H1 (cell line): ENCODE results near the gene PDE4B. TPM values are rescaled to one million over a fixed set of nuclear protein-coding genes. Genes with fewer than 3 reads are reported as not detected.

Experiments
- CTCF ChIA-PET: fragments of 300-600 bp; sonication (Branson Sonifier 250); formaldehyde crosslinking; loops from one replicate; lab custom pipeline; 2021; ENCODE audit not compliant: partially characterized antibody; lab: Charles Lee
- POLR2A ChIA-PET: fragments of 300-600 bp; sonication (Branson Sonifier 250); formaldehyde crosslinking; loops from one replicate; lab custom pipeline; 2021; ENCODE audit warnings: inconsistent platforms; ENCODE audit not compliant: partially characterized antibody; lab: Charles Lee
- DNase-seq, 2 experiments: peaks; one replicate each; pipeline versions ENCODE4 v3.0.0 to v3.0.0-alpha.2; 2010 to 2022; ENCODE audit warnings: low spot score in 2 of 2, low read depth in 1 of 2, mixed read lengths in 1 of 2
- FAIRE-seq: peaks from 2 replicates; lab custom pipeline; 2011; peaks lifted over from hg19 to GRCh38; lab: Jason Lieb, UNC
- H2AFZ ChIP-seq: 2 replicates; pipeline ENCODE4 v1.8.1; 2012; ENCODE audit warnings: low read length, inconsistent platforms
- H2AK5ac ChIP-seq: 2 replicates; pipeline ENCODE4 v1.6.1; 2013; ENCODE audit warnings: low read depth, low read length
- H2BK120ac ChIP-seq: replicated peaks from 2 replicates; pipeline ENCODE3; 2013; ENCODE audit warnings: low read depth, low read length, inconsistent platforms
- H2BK12ac ChIP-seq: 2 replicates; pipeline ENCODE4 v1.6.1; 2013; ENCODE audit warnings: low read depth, low read length
- H2BK15ac ChIP-seq: 2 replicates; pipeline ENCODE4 v1.6.1; 2013; ENCODE audit warnings: low read length
- H2BK20ac ChIP-seq: 2 replicates; pipeline ENCODE4 v1.6.1; 2013; ENCODE audit warnings: low read length
- H2BK5ac ChIP-seq: 2 replicates; pipeline ENCODE4 v1.6.1; 2013; ENCODE audit warnings: low read depth, low read length
- H3K14ac ChIP-seq: 2 replicates; pipeline ENCODE4 v1.6.1; 2013; ENCODE audit warnings: inconsistent platforms; ENCODE audit not compliant: insufficient read length
- H3K18ac ChIP-seq: 2 replicates; pipeline ENCODE4 v1.6.1; 2013; ENCODE audit warnings: low read length; ENCODE audit errors: extremely low read depth
- H3K23ac ChIP-seq: 2 replicates; pipeline ENCODE4 v1.6.1; 2013; ENCODE audit warnings: inconsistent platforms; ENCODE audit not compliant: insufficient read length
- H3K23me2 ChIP-seq: 2 replicates; pipeline ENCODE4 v1.6.1; 2013; ENCODE audit warnings: low read depth, low read length
- H3K27ac ChIP-seq: 2 replicates; pipeline ENCODE4 v1.6.1; 2011; ENCODE audit warnings: low read depth, low read length, inconsistent platforms
- H3K27me3 ChIP-seq, 4 experiments: replicated peaks in 1 of 4; 1 replicate in 1 of 4; 2 replicates in 3 of 4; pipeline versions ENCODE4 v1.6.1 to v1.8.1; 2011 to 2013; ENCODE audit warnings: low read length in 3 of 4, mild to moderate bottlenecking in 3 of 4, inconsistent platforms in 2 of 4, mixed read lengths in 2 of 4, moderate library complexity in 1 of 4; ENCODE audit not compliant: control insufficient read depth in 3 of 4, insufficient read depth in 3 of 4; ENCODE audit errors: extremely low read depth in 1 of 4
- H3K36me3 ChIP-seq, 4 experiments: 2 replicates each; pipeline versions ENCODE4 v1.6.1 to v1.8.1; 2011 to 2013; ENCODE audit warnings: mild to moderate bottlenecking in 4 of 4, low read length in 3 of 4, moderate library complexity in 2 of 4, control low read depth in 1 of 4, inconsistent platforms in 1 of 4; ENCODE audit not compliant: insufficient read depth in 4 of 4, control insufficient read depth in 2 of 4
- H3K4ac ChIP-seq: replicated peaks from 2 replicates; pipeline ENCODE3; 2013; ENCODE audit warnings: low read length, low read depth, mixed read lengths, inconsistent platforms; ENCODE audit not compliant: insufficient read length
- H3K4me1 ChIP-seq, 4 experiments: replicated peaks in 1 of 4; 1 replicate in 1 of 4; 2 replicates in 3 of 4; pipeline versions ENCODE4 v1.6.1 to v1.8.1; 2011 to 2013; ENCODE audit warnings: low read length in 3 of 4, inconsistent platforms in 2 of 4, mixed read lengths in 1 of 4; ENCODE audit not compliant: insufficient read depth in 4 of 4, control insufficient read depth in 3 of 4
- H3K4me2 ChIP-seq, 2 experiments: 2 replicates each; pipeline versions ENCODE4 v1.6.1 to v1.8.1; 2011 to 2013; ENCODE audit warnings: low read depth in 2 of 2, low read length in 2 of 2, control low read depth in 1 of 2, inconsistent platforms in 1 of 2, mild to moderate bottlenecking in 1 of 2; ENCODE audit not compliant: insufficient read depth in 1 of 2
- H3K4me3 ChIP-seq, 4 experiments: fragments of 200-600, 300-600 bp in 1 of 4; sonication (generic), shearing (Covaris generic), sonication (Bioruptor Twin) in 1 of 4; 2 replicates each; pipeline versions ENCODE4 v1.5.1 to v1.8.1; 2011 to 2016; ENCODE audit warnings: low read length in 4 of 4, low read depth in 3 of 4, control low read depth in 2 of 4, inconsistent platforms in 2 of 4, mild to moderate bottlenecking in 2 of 4, mixed read lengths in 1 of 4, moderate library complexity in 1 of 4; ENCODE audit not compliant: insufficient read depth in 2 of 4; ENCODE audit errors: extremely low read depth in 1 of 4
- H3K56ac ChIP-seq: replicated peaks from 2 replicates; pipeline ENCODE3; 2013; ENCODE audit warnings: low read depth, mild to moderate bottlenecking, mixed read lengths, low read length, inconsistent platforms; ENCODE audit not compliant: insufficient read length
- H3K79me1 ChIP-seq: 2 replicates; pipeline ENCODE4 v1.6.1; 2013; ENCODE audit warnings: low read depth, low read length, control low read depth
- H3K79me2 ChIP-seq, 2 experiments: 2 replicates each; pipeline versions ENCODE4 v1.6.1 to v1.8.1; 2012 to 2013; ENCODE audit warnings: low read length in 2 of 2, mild to moderate bottlenecking in 2 of 2, inconsistent platforms in 1 of 2; ENCODE audit not compliant: insufficient read depth in 2 of 2, control insufficient read depth in 1 of 2
- H3K9ac ChIP-seq, 4 experiments: replicated peaks in 1 of 4; 1 replicate in 1 of 4; 2 replicates in 3 of 4; pipeline versions ENCODE4 v1.6.1 to v1.8.1; 2011 to 2013; ENCODE audit warnings: low read depth in 3 of 4, low read length in 3 of 4, control low read depth in 2 of 4, mild to moderate bottlenecking in 2 of 4, moderate library complexity in 2 of 4, inconsistent platforms in 1 of 4; ENCODE audit errors: extremely low read depth in 1 of 4
- H3K9me3 ChIP-seq, 2 experiments: 2 replicates each; pipeline versions ENCODE4 v1.6.1 to v1.8.1; 2012 to 2013; ENCODE audit warnings: mild to moderate bottlenecking in 2 of 2, moderate library complexity in 2 of 2, control low read depth in 1 of 2, inconsistent platforms in 1 of 2, low read depth in 1 of 2, low read length in 1 of 2, mixed read lengths in 1 of 2; ENCODE audit not compliant: insufficient read depth in 2 of 2
- H4K20me1 ChIP-seq, 2 experiments: replicated peaks in 1 of 2; 2 replicates each; pipeline versions ENCODE3 to v1.8.1; 2011 to 2013; ENCODE audit warnings: inconsistent platforms in 2 of 2, low read length in 2 of 2, mild to moderate bottlenecking in 1 of 2; ENCODE audit not compliant: insufficient read depth in 2 of 2, control insufficient read depth in 1 of 2
- H4K5ac ChIP-seq: 2 replicates; pipeline ENCODE4 v1.6.1; 2013; ENCODE audit warnings: low read length, low read depth, mixed read lengths, inconsistent platforms; ENCODE audit not compliant: insufficient read length
- H4K8ac ChIP-seq: 2 replicates; pipeline ENCODE4 v1.8.0; 2013; ENCODE audit warnings: mild to moderate bottlenecking, moderate library complexity, low read length, inconsistent platforms; ENCODE audit not compliant: insufficient read depth; ENCODE audit errors: extremely low read depth
- H4K91ac ChIP-seq: replicated peaks from 2 replicates; pipeline ENCODE3; 2013; ENCODE audit warnings: low read length, mixed read lengths, inconsistent platforms; ENCODE audit not compliant: insufficient read length
- ATF2 ChIP-seq: IDR thresholded peaks from 2 replicates; pipeline ENCODE4 v1.6.1; 2012; ENCODE audit warnings: low read length, inconsistent platforms
- CREB1 ChIP-seq: IDR thresholded peaks from 2 replicates; pipeline ENCODE4 v1.6.1; 2012; ENCODE audit warnings: inconsistent platforms
- E2F6 ChIP-seq: IDR thresholded peaks from 2 replicates; pipeline ENCODE4 v1.6.1; 2012; ENCODE audit warnings: inconsistent platforms
- JUND ChIP-seq: IDR thresholded peaks from 2 replicates; pipeline ENCODE4 v1.6.1; 2011; ENCODE audit warnings: mild to moderate bottlenecking, improper control_type of control experiment, low read length
- KDM5A ChIP-seq: fragments of 200-600 bp; IDR thresholded peaks from 2 replicates; pipeline ENCODE4 v1.7.1; 2012; ENCODE audit warnings: mild to moderate bottlenecking, low read length, inconsistent platforms, mixed read lengths
- NRF1 ChIP-seq: IDR thresholded peaks from 2 replicates; pipeline ENCODE4 v1.6.1; 2011; ENCODE audit warnings: mild to moderate bottlenecking, low read depth, low read length, improper control_type of control experiment
- RBBP5 ChIP-seq: IDR thresholded peaks from 2 replicates; pipeline ENCODE4 v1.7.1; 2012; ENCODE audit warnings: low read depth, mild to moderate bottlenecking, inconsistent platforms, low read length, moderate library complexity, borderline replicate concordance
- SP1 ChIP-seq: IDR thresholded peaks from 2 replicates; pipeline ENCODE4 v1.6.1; 2011; ENCODE audit warnings: low read depth, low read length
- SP2 ChIP-seq: IDR thresholded peaks from 2 replicates; pipeline ENCODE4 v1.6.1; 2012; ENCODE audit warnings: mild to moderate bottlenecking, low read length, inconsistent platforms
- SUZ12 ChIP-seq: fragments of 200-600 bp; sonication (generic); IDR thresholded peaks from 2 replicates; pipeline ENCODE4 v1.6.1; 2012; ENCODE audit warnings: mild to moderate bottlenecking, inconsistent platforms, low read length, moderate library complexity, mixed read lengths
- USF2 ChIP-seq: IDR thresholded peaks from 2 replicates; pipeline ENCODE4 v1.6.1; 2011; ENCODE audit warnings: low read length, improper control_type of control experiment
- WGBS, 2 experiments: shearing (Covaris generic) in 1 of 2; methylation state at CpG; one replicate each; pipeline versions ENCODE4 v1.1.6 to v1.1.7; 2013 to 2015; ENCODE audit warnings: low lambda C conversion rate in 2 of 2, mixed read lengths in 2 of 2, inconsistent platforms in 1 of 2, low coverage in 1 of 2, missing lambda C conversion rate in 1 of 2; ENCODE audit not compliant: insufficient replicate concordance in 2 of 2, insufficient coverage in 1 of 2, insufficient read length in 1 of 2; ENCODE audit errors: extremely low coverage in 1 of 2, missing lambda C conversion rate in 1 of 2; 5-methylcytosine and 5-hydroxymethylcytosine counted together
- polyA plus RNA-seq, 7 experiments: library from polyadenylated mRNA; depleted of rRNA in 3 of 7; stranded (reverse) in 5 of 7; unstranded in 2 of 7; fragments of >200 nt in 5 of 7; fragments of 200-250 nt in 2 of 7; gene quantifications; 1 replicate in 5 of 7; 2 replicates in 1 of 7; 4 replicates in 1 of 7; pipeline versions ENCODE4 v1.2.1 to v1.2.3, GENCODE V29; 2011 to 2013; ENCODE audit warnings: missing spikeins in 2 of 7, mixed read lengths in 2 of 7
- total RNA-seq: library from RNA; stranded (reverse); fragmentation: NEBNext Ultra II Directional; extraction: Animal tissue kit (Norgen Biotek cat#: 25700); gene quantifications from 2 replicates; pipeline ENCODE4 v1.2.1, GENCODE V29; 2021

The PDE4B gene
- total and polyA plus RNA-seq, 2 of the 8 experiments (the other 6 are each of a cell fraction or from before 2014, with no cell fraction given) = 5.0 to 15.1 TPM

GRCh38 chr1:66415281-66415680 lies 622.6 kb downstream of the PDE4B start:
- FAIRE-seq (no peak), DNase-seq (no peak)
- Histone ChIP-seq H2AK5ac (no peak overlapping the region), H3K36me3 (no peaks in the 10 kb centered on the region), H2AFZ (no peak overlapping the region), H3K9ac (no peak overlapping the region), H3K14ac (no peak overlapping the region), H4K91ac (no peak overlapping the region), H3K4me3 (no peak overlapping the region), H4K8ac (no peak overlapping the region), H2BK120ac (no peak overlapping the region), H3K4ac (no peak overlapping the region), H3K18ac (no peak overlapping the region), H3K79me1 (no peaks in the 10 kb centered on the region), H3K9me3 (peaks cover 13 to 18% of the 10 kb centered on the region in 2 experiments), H4K20me1 (no peaks in the 10 kb centered on the region), H3K23me2 (no peaks in the 10 kb centered on the region), H3K4me1 (no peaks in the 10 kb centered on the region), H4K5ac (no peak overlapping the region), H3K4me2 (no peak overlapping the region), H3K56ac (no peak overlapping the region), H2BK15ac (no peak overlapping the region), H2BK5ac (no peak overlapping the region), H3K79me2 (no peaks in the 10 kb centered on the region), H3K27ac (no peak overlapping the region), H3K23ac (no peak overlapping the region), H2BK12ac (no peak overlapping the region), H2BK20ac (no peak overlapping the region), H3K27me3 (no peaks in the 10 kb centered on the region)
- ChIA-PET CTCF (interaction anchor here (1.0 to 1.6 kb wide), 3 partner anchors 21 to 151 kb away, joined by 3 to 4 read pairs (median 3); no protein-coding TSS in a partner anchor), POLR2A (interaction anchor here (0.9 kb wide), 1 partner anchor 9 kb away, joined by 3 read pairs; no protein-coding TSS in a partner anchor)
- 88% methylated on average over 2 of the region's 2 CpGs; no CpG with 5 or more reads in 1 of the 2 experiments for WGBS, 2 experiments
- no peak for TF ChIP-seq SUZ12
- TF ChIP-seq CREB1 = no peak
- no peak for TF ChIP-seq USF2
- no peak for TF ChIP-seq JUND
- no peak for TF ChIP-seq ATF2
- TF ChIP-seq NRF1 = no peak
- no peak for TF ChIP-seq E2F6
- TF ChIP-seq KDM5A = no peak
- no peak for TF ChIP-seq SP2
- TF ChIP-seq SP1 = no peak
- TF ChIP-seq RBBP5 = no peak
